ENCODE measurements around the gene FAM107B. TPM values are rescaled to one million over a fixed set of nuclear protein-coding genes. Genes with fewer than 3 reads are reported as not detected.

The FAM107B gene
- total RNA-seq, 6 experiments from 2014 or later, result 18.7 to 43.8 (median 40.0) TPM

- H3K4me1 Mint-ChIP-seq (ENCODE audit: low read depth), result peaks cover 15% of the 10 kb centered on the region
- no peak overlapping the region for H3K27ac Mint-ChIP-seq
Measured at GRCh38 chr10:14621037-14621436, 153.7 kb downstream of the FAM107B start.

GRCh38 chr10:14618674-14619073 lies 156.0 kb downstream of the FAM107B start:
- Mint-ChIP-seq H3K27ac (no peak overlapping the region), H3K4me3 (no peak overlapping the region), H3K4me1 (ENCODE audit: low read depth) (peaks cover 15% of the 10 kb centered on the region), H3K27me3 (ENCODE audit: insufficient read depth) (peaks cover 8% of the 10 kb centered on the region), H3K9me3 (no peaks in the 10 kb centered on the region), H3K36me3 (ENCODE audit: low read depth) (no peaks in the 10 kb centered on the region)
- no peak for DNase-seq
- TF ChIP-seq, protein P1, sequence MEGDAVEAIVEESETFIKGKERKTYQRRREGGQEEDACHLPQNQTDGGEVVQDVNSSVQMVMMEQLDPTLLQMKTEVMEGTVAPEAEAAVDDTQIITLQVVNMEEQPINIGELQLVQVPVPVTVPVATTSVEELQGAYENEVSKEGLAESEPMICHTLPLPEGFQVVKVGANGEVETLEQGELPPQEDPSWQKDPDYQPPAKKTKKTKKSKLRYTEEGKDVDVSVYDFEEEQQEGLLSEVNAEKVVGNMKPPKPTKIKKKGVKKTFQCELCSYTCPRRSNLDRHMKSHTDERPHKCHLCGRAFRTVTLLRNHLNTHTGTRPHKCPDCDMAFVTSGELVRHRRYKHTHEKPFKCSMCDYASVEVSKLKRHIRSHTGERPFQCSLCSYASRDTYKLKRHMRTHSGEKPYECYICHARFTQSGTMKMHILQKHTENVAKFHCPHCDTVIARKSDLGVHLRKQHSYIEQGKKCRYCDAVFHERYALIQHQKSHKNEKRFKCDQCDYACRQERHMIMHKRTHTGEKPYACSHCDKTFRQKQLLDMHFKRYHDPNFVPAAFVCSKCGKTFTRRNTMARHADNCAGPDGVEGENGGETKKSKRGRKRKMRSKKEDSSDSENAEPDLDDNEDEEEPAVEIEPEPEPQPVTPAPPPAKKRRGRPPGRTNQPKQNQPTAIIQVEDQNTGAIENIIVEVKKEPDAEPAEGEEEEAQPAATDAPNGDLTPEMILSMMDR (IDR thresholded peaks at IDR 0.05), result no peak

More at GRCh38 chr10:14621037-14621436, 153.7 kb downstream of the FAM107B start:
- DNase-seq, result no peak
- TF ChIP-seq, protein P1 (IDR thresholded peaks at IDR 0.05), result no peak
- Mint-ChIP-seq H3K36me3 (ENCODE audit: low read depth) (no peaks in the 10 kb centered on the region; the same call in 1 of the 2 replicates), H3K9me3 (no peaks in the 10 kb centered on the region), H3K27me3 (ENCODE audit: insufficient read depth) (peaks cover 16% of the 10 kb centered on the region), H3K4me3 (no peak overlapping the region)

DNA sequence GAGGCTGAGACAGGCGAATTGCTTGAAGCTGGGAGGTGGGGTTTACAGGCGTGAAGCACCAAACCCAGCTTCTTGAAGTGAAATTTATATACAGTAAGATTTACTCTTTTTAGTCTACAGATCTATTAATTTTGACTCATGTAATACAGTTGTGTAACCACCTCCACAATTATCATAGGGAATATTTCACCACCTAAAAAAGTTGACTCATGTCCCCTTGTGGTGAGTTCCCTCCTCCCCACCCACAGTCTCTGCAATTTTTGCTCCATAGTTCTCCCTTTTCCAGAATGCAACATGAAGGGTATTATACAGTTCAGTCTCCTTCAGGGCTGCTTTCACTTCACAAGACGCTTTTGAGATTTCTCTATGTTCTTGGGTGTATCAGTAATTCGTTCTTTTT lies 156.8 kb downstream of the FAM107B start:
- H3K27me3 Mint-ChIP-seq (ENCODE audit: insufficient read depth), result peaks cover 8% of the 10 kb centered on the region
- no peak overlapping the region for H3K27ac Mint-ChIP-seq
- TF ChIP-seq, protein P1 (IDR thresholded peaks at IDR 0.05), result peak; percentile 52
- DNase-seq, result no peak
- no peaks in the 10 kb centered on the region for H3K9me3 Mint-ChIP-seq
- no peak overlapping the region for H3K4me3 Mint-ChIP-seq
- peaks cover 15% of the 10 kb centered on the region for H3K4me1 Mint-ChIP-seq (ENCODE audit: low read depth)
- no peaks in the 10 kb centered on the region for H3K36me3 Mint-ChIP-seq (ENCODE audit: low read depth)

DNA sequence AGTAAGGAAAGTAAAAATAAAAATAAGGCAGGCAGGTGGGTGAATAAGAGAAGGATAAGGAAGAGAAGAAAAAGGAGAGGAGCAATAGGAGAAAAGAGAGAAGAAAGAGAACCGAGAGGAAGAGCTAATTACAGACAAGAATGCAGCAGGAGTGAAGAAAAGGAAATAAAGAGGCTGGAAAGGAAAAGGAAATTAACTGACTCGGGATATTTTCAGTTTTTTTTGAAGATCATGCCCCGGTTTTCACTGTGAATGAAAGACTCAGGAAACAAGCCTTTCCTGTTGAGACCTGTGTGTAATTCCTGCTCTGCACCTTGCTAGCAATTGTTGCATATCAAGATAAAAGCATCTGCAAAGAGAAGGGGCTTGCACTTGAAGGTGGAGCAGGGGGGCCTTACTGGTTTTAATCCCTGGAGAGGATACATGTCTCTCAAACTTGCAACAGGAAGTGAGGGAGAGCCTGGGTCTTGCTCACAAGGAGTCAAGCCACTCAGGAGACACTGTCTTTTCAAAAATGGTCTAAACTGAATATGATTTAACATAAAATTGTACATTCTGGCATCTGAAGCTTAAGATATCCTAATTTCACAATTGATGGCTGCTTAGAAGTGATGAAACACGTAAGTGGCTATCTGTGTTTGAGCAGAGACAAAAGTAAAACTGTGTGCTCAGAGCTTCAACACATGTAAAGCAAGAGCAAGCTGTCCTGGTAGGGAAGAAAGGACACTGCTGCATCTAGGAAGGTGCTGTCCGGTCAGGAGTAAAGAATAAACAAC lies 157.6 kb downstream of the FAM107B start:
- no peak overlapping the region for H3K4me3 Mint-ChIP-seq

DNA sequence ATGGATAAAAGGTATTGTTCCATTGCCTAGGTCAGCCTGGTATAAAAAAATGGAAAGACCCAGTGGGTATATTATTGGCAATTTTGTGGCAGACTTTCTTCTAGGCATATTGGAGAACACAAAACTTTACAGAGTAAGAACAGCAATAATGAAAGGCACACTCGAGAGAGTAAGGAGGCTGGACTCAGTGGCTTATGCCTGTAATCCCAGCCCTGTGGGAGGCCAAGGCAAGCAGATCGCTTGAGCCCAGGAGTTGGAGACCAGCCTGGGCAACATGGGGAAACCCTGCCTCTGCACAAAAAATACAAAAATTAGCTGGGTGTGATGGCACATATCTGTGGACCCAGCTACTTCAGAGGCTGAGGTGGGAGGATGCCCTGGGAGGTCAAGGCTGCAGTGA lies 158.2 kb downstream of the FAM107B start:
- no peaks in the 10 kb centered on the region for H3K36me3 Mint-ChIP-seq (ENCODE audit: low read depth)
- TF ChIP-seq, protein P1 (IDR thresholded peaks at IDR 0.05), result no peak
- DNase-seq, result no peak
- H3K27ac Mint-ChIP-seq, result no peak overlapping the region
- H3K4me1 Mint-ChIP-seq (ENCODE audit: low read depth), result peaks cover 15% of the 10 kb centered on the region
- peaks cover 9% of the 10 kb centered on the region for H3K27me3 Mint-ChIP-seq (ENCODE audit: insufficient read depth)
- H3K4me3 Mint-ChIP-seq, result no peak overlapping the region
- no peaks in the 10 kb centered on the region for H3K9me3 Mint-ChIP-seq

More for the DNA sequence above, 157.6 kb downstream of the FAM107B start:
- Mint-ChIP-seq H3K27me3 (ENCODE audit: insufficient read depth) (peaks cover 13% of the 10 kb centered on the region), H3K4me1 (ENCODE audit: low read depth) (peaks cover 15% of the 10 kb centered on the region), H3K36me3 (ENCODE audit: low read depth) (no peaks in the 10 kb centered on the region), H3K27ac (no peak overlapping the region), H3K9me3 (no peaks in the 10 kb centered on the region)
- TF ChIP-seq, protein P1 (IDR thresholded peaks at IDR 0.05), result no peak
- no peak for DNase-seq
